Heart right ventricle (tissue), 16 donors: Measurements from ENCODE around the gene EDC3. TPM values are rescaled to one million over a fixed set of nuclear protein-coding genes. Genes with fewer than 3 reads are reported as not detected.

Experiments
- ATAC-seq, 8 donors: fragments of 200-7000 bp; cut with Tn5 transposase; one replicate each; pipeline ENCODE4 v1.9.1; 2020; ENCODE audit warnings: mild to moderate bottlenecking in 8 of 8, moderate library complexity in 8 of 8, moderate number of reproducible peaks in 1 of 8
- DNase-seq, 2 donors: peaks; one replicate each; pipeline ENCODE4 v3.0.0-alpha.2; 2020
- H3K27ac ChIP-seq, 10 donors: fragments of 200-600 bp; sonication (generic) in 2 of 10; one replicate each; pipeline versions ENCODE4 v1.5.0 to v1.8.0; 2020 to 2022; ENCODE audit warnings: mild to moderate bottlenecking in 3 of 10
- H3K27me3 ChIP-seq, 7 donors: fragments of 200-600 bp; one replicate each; pipeline ENCODE4 v1.8.0; 2021 to 2022; ENCODE audit warnings: mild to moderate bottlenecking in 2 of 7
- H3K36me3 ChIP-seq, 9 donors: fragments of 200-600 bp; sonication (generic) in 1 of 9; one replicate each; pipeline versions ENCODE4 v1.5.0 to v1.8.0; 2020 to 2022; ENCODE audit warnings: mild to moderate bottlenecking in 2 of 9
- H3K4me1 ChIP-seq, 9 donors: fragments of 200-600 bp; sonication (generic) in 1 of 9; one replicate each; pipeline versions ENCODE4 v1.5.0 to v1.8.0; 2020 to 2022; ENCODE audit warnings: mild to moderate bottlenecking in 4 of 9
- H3K4me3 ChIP-seq, 10 donors: fragments of 200-600 bp; sonication (generic) in 2 of 10; one replicate each; pipeline versions ENCODE4 v1.5.0 to v1.8.0; 2020 to 2022; ENCODE audit warnings: mild to moderate bottlenecking in 7 of 10, moderate library complexity in 2 of 10
- H3K9me3 ChIP-seq, 11 donors: fragments of 200-600 bp in 10 of 11; sonication (generic) in 2 of 11; one replicate each; pipeline versions ENCODE4 v1.5.0 to v1.8.0; 2013 to 2022; ENCODE audit warnings: mild to moderate bottlenecking in 2 of 11, control low read depth in 1 of 11, moderate library complexity in 1 of 11
- WGBS, 2 donors: extraction: QIAGEN DNeasy Blood & Tissue Kit; methylation state at CpG; one replicate each; pipeline ENCODE4 v1.1.7; 2013; ENCODE audit warnings: inconsistent platforms in 1 of 2; 5-methylcytosine and 5-hydroxymethylcytosine counted together
- intact Hi-C, 10 donors: fragments of 100-400 bp; cut with DNase I; formaldehyde crosslinking; loops; one replicate each; pipeline versions ENCODE4 v1.11.1 to v1.14.2; 2022
- polyA plus RNA-seq, 2 donors: library from polyadenylated mRNA; stranded (reverse); fragments of 200-250 nt; gene quantifications; one replicate each; pipeline ENCODE4 v1.2.3, GENCODE V29; 2013
- total RNA-seq, 10 donors: library from RNA; stranded (reverse); fragmentation: NEBNext Ultra II Directional in 3 of 10; extraction: Animal tissue kit (Norgen Biotek cat#: 25700) in 3 of 10; gene quantifications; one replicate each; pipeline versions ENCODE4 v1.2.1 to v1.2.4, GENCODE V29; 2021 to 2023
- TF ChIP-seq, protein P1 (sequence below), 9 donors: fragments of 200-600 bp; sonication (generic) in 2 of 9; IDR thresholded peaks; one replicate each; pipeline versions ENCODE4 v1.5.0 to v1.8.0; 2021 to 2022; ENCODE audit warnings: antibody characterized with exemption in 9 of 9, mild to moderate bottlenecking in 5 of 9, moderate library complexity in 1 of 9
- donor health status: Arrhythmogenic right ventricular cardiomyopathy.
- donor health status: ischemic (EF 13 %, LVEDD 7.1; RV severe dilation, severe dysfunction).
- donor health status: healthy with polysubstance abuse.
- donor health status: DM: no; HTN: yes; CAD: no.
- donor health status: DM: no; HTN: no; CAD: no.
- donor health status: ischemic (EF 25% LVEDD 6.9; RV normal size, moderate dysfunction).
- donor health status: ischemic (EF 25% LVEDD 5.7; RV mildly dilated, moderate dysfunction).
- donor health status: healthy.
- donor health status: DM: yes; HTN: yes; CAD: no.
- donor health status: Ischemic cardiomyopathy.
- donor health status: ischemic (EF 35%, LVEDD 5.7; RV mildly dilated, moderate dysfunction).
- donor health status: nonischemic (EF 11% LVEDD 7.7; RV severe dilation, severe dysfunction).
- donor health status: DM: yes; HTN: yes; CAD: no.
- donor health status: PGD.
- donor health status: ischemic (EF 29% LVEDD 5.4; RV normal size, mild dysfunction).
- donor health status: nonischemic (EF 23%, LVEDD 6.1; RV moderate dilation, normal function).

The EDC3 gene
- total and polyA plus RNA-seq, 12 donors: 10.4 to 18.1 (median 15.5) TPM

DNA sequence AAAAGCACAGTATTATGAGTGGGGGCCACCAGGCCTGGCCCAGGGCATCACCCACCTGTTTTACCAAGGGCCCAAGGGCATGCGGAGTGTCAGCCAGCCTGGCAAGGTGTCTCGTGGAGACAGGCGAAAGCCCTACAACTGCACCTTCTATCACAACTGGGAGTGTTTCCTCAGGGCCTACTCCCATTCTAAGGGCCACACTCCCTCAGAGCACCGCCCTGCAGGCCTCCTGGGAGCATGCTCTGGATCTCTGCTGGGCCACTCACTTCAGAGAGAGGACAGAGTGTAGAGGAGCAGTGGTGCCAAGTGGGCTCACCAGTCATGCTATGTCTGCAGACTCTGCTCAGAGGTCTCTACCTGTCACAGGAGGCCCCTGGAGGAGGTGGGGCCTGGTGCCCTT, 101.4 kb downstream of the EDC3 start:
- WGBS, 2 donors: 98% methylated on average over 4 of the region's 4 CpGs
- H3K4me3 ChIP-seq: no peak overlapping the region
- intact Hi-C loops: no loop called here
- no peaks in the 10 kb centered on the region for H3K27me3 ChIP-seq
- no peak overlapping the region for H3K27ac ChIP-seq
- DNase-seq (no peak), ATAC-seq (no peak)
- H3K4me1 ChIP-seq: peaks cover 4 to 23% (median 14%) of the 10 kb centered on the region in 9 donors
- peaks cover 0 to 63% (median 32%) of the 10 kb centered on the region in 9 donors for H3K36me3 ChIP-seq
- TF ChIP-seq, protein P1, sequence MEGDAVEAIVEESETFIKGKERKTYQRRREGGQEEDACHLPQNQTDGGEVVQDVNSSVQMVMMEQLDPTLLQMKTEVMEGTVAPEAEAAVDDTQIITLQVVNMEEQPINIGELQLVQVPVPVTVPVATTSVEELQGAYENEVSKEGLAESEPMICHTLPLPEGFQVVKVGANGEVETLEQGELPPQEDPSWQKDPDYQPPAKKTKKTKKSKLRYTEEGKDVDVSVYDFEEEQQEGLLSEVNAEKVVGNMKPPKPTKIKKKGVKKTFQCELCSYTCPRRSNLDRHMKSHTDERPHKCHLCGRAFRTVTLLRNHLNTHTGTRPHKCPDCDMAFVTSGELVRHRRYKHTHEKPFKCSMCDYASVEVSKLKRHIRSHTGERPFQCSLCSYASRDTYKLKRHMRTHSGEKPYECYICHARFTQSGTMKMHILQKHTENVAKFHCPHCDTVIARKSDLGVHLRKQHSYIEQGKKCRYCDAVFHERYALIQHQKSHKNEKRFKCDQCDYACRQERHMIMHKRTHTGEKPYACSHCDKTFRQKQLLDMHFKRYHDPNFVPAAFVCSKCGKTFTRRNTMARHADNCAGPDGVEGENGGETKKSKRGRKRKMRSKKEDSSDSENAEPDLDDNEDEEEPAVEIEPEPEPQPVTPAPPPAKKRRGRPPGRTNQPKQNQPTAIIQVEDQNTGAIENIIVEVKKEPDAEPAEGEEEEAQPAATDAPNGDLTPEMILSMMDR (IDR thresholded peaks at IDR 0.05): no peak
- H3K9me3 ChIP-seq: no peaks in the 10 kb centered on the region

DNA sequence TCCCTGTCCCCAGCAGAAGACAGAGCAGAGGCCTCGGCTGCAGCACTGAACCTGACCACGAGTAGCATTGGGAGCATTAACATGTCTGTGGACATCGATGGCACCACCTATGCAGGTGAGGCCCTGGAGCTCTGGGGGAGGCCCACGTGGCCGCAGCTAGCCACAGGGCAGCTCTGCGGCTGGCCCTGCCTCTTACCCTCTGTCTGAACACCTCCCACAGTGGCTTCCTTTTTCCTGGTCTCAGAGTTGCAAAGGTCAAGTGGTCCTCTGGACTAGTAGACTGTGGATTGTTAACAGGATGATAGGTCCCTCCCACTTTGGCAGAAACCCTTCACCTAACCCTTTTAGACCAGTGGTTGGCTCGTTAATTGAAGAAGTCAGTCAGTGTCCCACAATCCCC, 102.7 kb downstream of the EDC3 start:
- Histone ChIP-seq H3K9me3 (no peaks in the 10 kb centered on the region), H3K4me1 (peaks cover 0 to 27% (median 17%) of the 10 kb centered on the region in 9 donors), H3K4me3 (no peak overlapping the region), H3K27ac (no peak overlapping the region), H3K27me3 (no peaks in the 10 kb centered on the region), H3K36me3 (peaks cover 0 to 65% (median 32%) of the 10 kb centered on the region in 9 donors)
- 78 to 88% methylated on average over 7 of the region's 7 CpGs for WGBS, 2 donors
- TF ChIP-seq, protein P1 (IDR thresholded peaks at IDR 0.05): no peak
- no peak for ATAC-seq
- no peak for DNase-seq
- intact Hi-C loops: no loop called here

- Histone ChIP-seq H3K9me3 (no peaks in the 10 kb centered on the region), H3K36me3 (peaks cover 0 to 65% (median 32%) of the 10 kb centered on the region in 9 donors), H3K27ac (no peak overlapping the region), H3K4me3 (no peak overlapping the region), H3K27me3 (no peaks in the 10 kb centered on the region), H3K4me1 (peaks cover 0 to 22% (median 12%) of the 10 kb centered on the region in 9 donors)
- ATAC-seq (no peak), DNase-seq (no peak)
- intact Hi-C loops: no loop called here
- TF ChIP-seq, protein P1 (IDR thresholded peaks at IDR 0.05): no peak
- 76 to 87% methylated on average over 3 of the region's 3 CpGs for WGBS, 2 donors
These were observed 103.6 kb downstream of the EDC3 start for GRCh38 chr15:74592222-74592621.

GRCh38 chr15:74589826-74590225, 106.0 kb downstream of the EDC3 start:
- Histone ChIP-seq H3K4me3 (no peak overlapping the region), H3K9me3 (no peaks in the 10 kb centered on the region), H3K27ac (no peak overlapping the region), H3K27me3 (no peaks in the 10 kb centered on the region), H3K36me3 (peaks cover 0 to 63% (median 37%) of the 10 kb centered on the region in 9 donors), H3K4me1 (peaks cover 0 to 25% (median 17%) of the 10 kb centered on the region in 9 donors)
- intact Hi-C loops: loop anchor here in 1 of 10 donors (5.0 kb wide), 1 partner anchor 38 kb away; no protein-coding TSS in a partner anchor
- WGBS, 2 donors: 90 to 91% methylated on average over 6 of the region's 6 CpGs
- DNase-seq (no peak), ATAC-seq (no peak)
- TF ChIP-seq, protein P1 (IDR thresholded peaks at IDR 0.05): no peak
